ENCODE measurements around the gene PIM1.

PIM1 gene

DNA sequence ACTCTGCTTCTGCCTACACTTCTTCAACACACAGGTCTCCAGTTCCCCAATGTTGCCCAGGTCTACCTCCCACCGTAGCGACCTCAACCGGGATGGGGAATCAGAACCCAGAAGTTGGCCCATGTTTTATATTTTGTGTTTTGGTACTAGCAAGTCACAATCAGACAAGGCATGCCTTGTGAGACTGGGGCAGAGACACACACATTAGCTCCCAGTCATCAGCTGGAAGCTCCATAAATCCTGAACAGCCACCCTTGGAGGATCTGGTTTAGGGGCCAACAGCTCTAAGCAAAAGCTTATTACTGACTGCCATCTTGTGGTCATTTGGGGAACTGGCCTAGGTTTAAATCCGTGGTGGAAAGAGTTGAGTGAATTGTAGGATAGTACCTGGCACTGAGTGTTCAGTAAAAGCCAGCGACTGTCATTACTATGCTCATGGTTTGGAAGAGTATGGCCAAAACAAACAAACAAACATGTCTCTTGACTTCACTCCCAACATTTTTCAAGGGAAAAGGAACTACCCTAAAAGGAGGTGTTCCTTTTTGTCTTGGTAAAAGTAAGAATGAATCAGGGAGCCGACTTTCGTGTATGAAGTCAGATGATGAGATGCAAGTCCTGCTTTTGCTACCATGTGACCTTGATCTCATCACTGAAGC lies 40.5 kb downstream of the PIM1 start:
- no peak overlapping the region for H3K4me3 ChIP-seq (ENCODE audit: low read depth, low read length)
- TF ChIP-seq CTCF (IDR thresholded peaks at IDR 0.05; ENCODE audit: low read depth, low read length): peak; percentile 87

GRCh38 chr6:37212268-37212667 lies 42.3 kb downstream of the PIM1 start:
- no peak for TF ChIP-seq CTCF (IDR thresholded peaks at IDR 0.05; ENCODE audit: low read depth, low read length)
- H3K4me3 ChIP-seq (ENCODE audit: low read depth, low read length): no peak overlapping the region

DNA sequence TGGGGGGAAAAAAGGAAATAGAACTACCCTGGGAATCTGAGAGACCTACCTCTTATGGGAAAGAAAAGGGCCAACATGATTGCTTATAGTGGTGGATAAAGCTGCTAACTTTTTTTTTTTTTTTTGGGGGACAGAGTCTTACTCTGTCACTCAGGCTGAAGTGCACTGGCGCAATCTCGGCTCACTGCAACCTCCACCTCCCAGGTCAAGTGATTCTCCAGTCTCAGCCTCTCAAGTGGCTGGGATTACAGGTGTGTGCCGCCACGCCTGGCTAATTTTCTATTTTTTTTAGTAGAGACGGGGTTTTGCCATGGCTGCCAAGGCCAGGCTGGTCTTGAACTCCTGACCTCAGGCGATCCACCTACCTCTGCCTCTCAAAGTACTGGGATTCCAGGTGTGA lies 48.1 kb downstream of the PIM1 start:
- TF ChIP-seq CTCF (IDR thresholded peaks at IDR 0.05; ENCODE audit: low read depth, low read length): no peak
- H3K4me3 ChIP-seq (ENCODE audit: low read depth, low read length): no peak overlapping the region

- no peak for TF ChIP-seq CTCF (IDR thresholded peaks at IDR 0.05; ENCODE audit: low read depth, low read length)
- no peak overlapping the region for H3K4me3 ChIP-seq (ENCODE audit: low read depth, low read length)
Measured at GRCh38 chr6:37218511-37218910, 48.6 kb downstream of the PIM1 start.

- no peak for TF ChIP-seq CTCF (IDR thresholded peaks at IDR 0.05; ENCODE audit: low read depth, low read length)
- H3K4me3 ChIP-seq (ENCODE audit: low read depth, low read length): peak overlapping the region; percentile 53
Measured at GRCh38 chr6:37221585-37222124, 51.7 kb downstream of the PIM1 start.

DNA sequence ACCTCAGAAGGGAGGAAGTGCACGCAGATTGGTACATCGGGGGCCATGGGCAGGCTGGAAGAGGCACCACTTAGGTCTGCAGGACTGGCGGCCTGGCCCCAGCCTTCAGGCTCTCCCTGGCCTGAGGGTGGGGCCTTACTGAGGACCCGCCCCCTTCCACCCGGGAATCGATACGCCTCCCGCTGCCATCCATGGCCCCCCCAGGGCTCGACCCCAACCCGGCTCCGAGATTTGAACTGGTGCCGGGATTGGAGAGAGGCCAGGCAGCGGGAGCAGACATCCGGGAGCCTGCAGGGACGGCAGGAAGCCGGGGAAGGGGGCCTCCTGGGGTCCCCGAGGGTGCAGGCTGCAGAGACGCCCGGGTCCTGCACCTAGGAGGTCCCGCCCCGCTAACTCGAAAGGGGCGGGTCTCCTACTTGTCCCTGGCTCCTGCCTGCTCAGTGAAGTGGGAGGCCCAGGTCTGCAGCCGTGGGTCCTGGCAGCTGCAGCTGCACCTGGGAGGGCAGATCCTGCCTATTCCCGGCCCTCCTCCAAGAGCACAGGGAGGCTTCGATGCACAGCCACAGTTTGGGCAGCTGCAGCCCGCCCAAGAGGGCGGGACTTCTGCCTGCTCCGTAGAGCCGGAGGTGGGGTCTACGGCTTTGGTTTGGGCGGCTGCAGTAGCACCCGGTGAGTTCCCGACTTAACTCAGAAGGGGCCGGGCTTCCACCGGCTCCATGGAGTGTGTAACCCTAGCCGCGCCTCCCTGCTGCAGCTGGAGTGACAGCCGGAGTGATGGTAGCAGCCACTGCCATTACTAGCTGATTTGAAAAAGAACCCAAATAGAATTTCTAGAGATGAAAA lies 52.4 kb downstream of the PIM1 start:
- peak overlapping the region; percentile 53 for H3K4me3 ChIP-seq (ENCODE audit: low read depth, low read length)
- TF ChIP-seq CTCF (IDR thresholded peaks at IDR 0.05; ENCODE audit: low read depth, low read length): no peak

GRCh38 chr6:37222992-37223391 lies 53.0 kb downstream of the PIM1 start:
- H3K4me3 ChIP-seq (ENCODE audit: low read depth, low read length): peak overlapping the region; percentile 53
- no peak for TF ChIP-seq CTCF (IDR thresholded peaks at IDR 0.05; ENCODE audit: low read depth, low read length)

Data from WI38 (cell line).